ENCODE results near the gene GRHL3. TPM values are rescaled to one million over a fixed set of nuclear protein-coding genes. Genes with fewer than 3 reads are reported as not detected.

The GRHL3 gene
- total RNA-seq, 1 experiment from 2014 or later, result 2.5 TPM

DNA sequence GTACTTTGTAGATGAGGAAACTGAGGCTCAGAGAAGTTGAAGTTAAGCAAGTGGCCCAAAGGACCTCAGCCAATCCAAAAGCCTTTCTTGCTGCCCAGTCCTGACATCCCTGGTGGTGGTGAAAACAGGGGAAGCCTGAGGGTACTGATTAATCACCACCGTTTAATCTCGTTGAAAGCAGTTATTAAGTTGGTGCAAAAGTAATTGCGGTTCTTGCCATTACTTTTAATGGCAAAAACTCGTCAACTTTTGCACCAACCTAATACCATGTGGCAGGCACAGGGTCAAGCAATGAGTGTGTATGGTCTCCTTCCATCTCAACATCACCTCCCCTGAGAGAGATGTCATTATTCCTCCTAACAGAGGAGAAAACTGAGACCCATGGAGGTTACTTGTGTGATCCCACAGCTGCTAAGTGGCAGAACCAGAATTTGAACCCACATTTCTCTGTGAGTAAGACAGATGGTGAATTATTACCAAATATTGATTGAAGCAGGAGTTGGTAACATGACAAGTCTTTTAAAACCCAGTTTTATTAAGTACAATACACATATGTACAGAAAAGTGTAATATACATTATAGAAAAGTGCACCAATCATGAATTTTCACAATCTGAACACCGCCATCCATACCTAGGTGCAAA lies 39.4 kb upstream of the GRHL3 start (continued):
- TF ChIP-seq ZBTB21 (CRISPR knock-in tag; IDR thresholded peaks at IDR 0.05; ENCODE audit: borderline replicate concordance), result no peak
- no peak for TF ChIP-seq NFYB (CRISPR knock-in tag; conservative IDR thresholded peaks at IDR 0.05; ENCODE audit: low read depth)

GRCh38 chr1:24281591-24281990 lies 37.6 kb upstream of the GRHL3 start:
- TF ChIP-seq RORB (CRISPR knock-in tag; IDR thresholded peaks at IDR 0.05) (no peak), EMX1 (CRISPR knock-in tag; IDR thresholded peaks at IDR 0.05) (no peak), FOXK1 (CRISPR knock-in tag; IDR thresholded peaks at IDR 0.05) (no peak)
- CTCF ChIA-PET, result interaction anchor here (0.7 kb wide), 1 partner anchor 80 kb away, joined by 3 read pairs; no protein-coding TSS in a partner anchor
- Mint-ChIP-seq H3K4me3 (no peak overlapping the region), H3K4me1 (peaks cover 8% of the 10 kb centered on the region), H3K27me3 (ENCODE audit: low read depth) (peaks cover 6% of the 10 kb centered on the region), H3K36me3 (no peaks in the 10 kb centered on the region), H3K9me3 (0 out of 2 replicates have a peak, but pooled peaks cover 3% of the 10 kb centered on the region), H3K27ac (no peak overlapping the region)
- ATAC-seq (no peak), DNase-seq (ENCODE audit: low spot score) (no peak)
- POLR2A ChIA-PET, result no interaction called here

GRCh38 chr1:24282491-24282890 lies 36.7 kb upstream of the GRHL3 start:
- ChIA-PET CTCF (no interaction called here), POLR2A (no interaction called here)
- no peak overlapping the region for H3K4me3 Mint-ChIP-seq
- H3K27ac Mint-ChIP-seq, result no peak overlapping the region
- H3K36me3 Mint-ChIP-seq, result no peaks in the 10 kb centered on the region
- H3K27me3 Mint-ChIP-seq (ENCODE audit: low read depth), result peaks cover 6% of the 10 kb centered on the region
- ATAC-seq (no peak), DNase-seq (ENCODE audit: low spot score) (no peak)
- 0 out of 2 replicates have a peak, but pooled peaks cover 3% of the 10 kb centered on the region for H3K9me3 Mint-ChIP-seq
- TF ChIP-seq FOXJ3 (CRISPR knock-in tag; IDR thresholded peaks at IDR 0.05; ENCODE audit: borderline replicate concordance) (no peak), EMX1 (CRISPR knock-in tag; IDR thresholded peaks at IDR 0.05) (no peak), SP1 (CRISPR knock-in tag; conservative IDR thresholded peaks at IDR 0.05) (no peak), CBFB (CRISPR knock-in tag; IDR thresholded peaks at IDR 0.05; ENCODE audit: low read depth) (no peak), KAT7 (CRISPR knock-in tag; IDR thresholded peaks at IDR 0.05; ENCODE audit: borderline replicate concordance) (no peak), ZBTB21 (CRISPR knock-in tag; IDR thresholded peaks at IDR 0.05; ENCODE audit: borderline replicate concordance) (no peak), MXD4 (CRISPR knock-in tag; IDR thresholded peaks at IDR 0.05; ENCODE audit: borderline replicate concordance) (no peak), IRF1 (CRISPR knock-in tag; IDR thresholded peaks at IDR 0.05) (no peak), ATF6 (CRISPR knock-in tag; IDR thresholded peaks at IDR 0.05) (no peak), HMGXB4 (CRISPR knock-in tag; IDR thresholded peaks at IDR 0.05) (no peak), NFE2L1 (CRISPR knock-in tag; IDR thresholded peaks at IDR 0.05) (no peak), ATF1 (CRISPR knock-in tag; IDR thresholded peaks at IDR 0.05) (no peak), MYBL2 (CRISPR knock-in tag; IDR thresholded peaks at IDR 0.05) (no peak), FOXP1 (CRISPR knock-in tag; IDR thresholded peaks at IDR 0.05; ENCODE audit: borderline replicate concordance) (no peak)
- TF ChIP-seq, protein P1, sequence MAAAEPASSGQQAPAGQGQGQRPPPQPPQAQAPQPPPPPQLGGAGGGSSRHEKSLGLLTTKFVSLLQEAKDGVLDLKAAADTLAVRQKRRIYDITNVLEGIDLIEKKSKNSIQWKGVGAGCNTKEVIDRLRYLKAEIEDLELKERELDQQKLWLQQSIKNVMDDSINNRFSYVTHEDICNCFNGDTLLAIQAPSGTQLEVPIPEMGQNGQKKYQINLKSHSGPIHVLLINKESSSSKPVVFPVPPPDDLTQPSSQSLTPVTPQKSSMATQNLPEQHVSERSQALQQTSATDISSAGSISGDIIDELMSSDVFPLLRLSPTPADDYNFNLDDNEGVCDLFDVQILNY (CRISPR knock-in tag; IDR thresholded peaks at IDR 0.05), result no peak
- TF ChIP-seq, protein P2, sequence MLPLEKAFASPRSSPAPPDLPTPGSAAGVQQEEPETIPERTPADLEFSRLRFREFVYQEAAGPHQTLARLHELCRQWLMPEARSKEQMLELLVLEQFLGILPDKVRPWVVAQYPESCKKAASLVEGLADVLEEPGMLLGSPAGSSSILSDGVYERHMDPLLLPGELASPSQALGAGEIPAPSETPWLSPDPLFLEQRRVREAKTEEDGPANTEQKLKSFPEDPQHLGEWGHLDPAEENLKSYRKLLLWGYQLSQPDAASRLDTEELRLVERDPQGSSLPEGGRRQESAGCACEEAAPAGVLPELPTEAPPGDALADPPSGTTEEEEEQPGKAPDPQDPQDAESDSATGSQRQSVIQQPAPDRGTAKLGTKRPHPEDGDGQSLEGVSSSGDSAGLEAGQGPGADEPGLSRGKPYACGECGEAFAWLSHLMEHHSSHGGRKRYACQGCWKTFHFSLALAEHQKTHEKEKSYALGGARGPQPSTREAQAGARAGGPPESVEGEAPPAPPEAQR (CRISPR knock-in tag; IDR thresholded peaks at IDR 0.05), result no peak
- H3K4me1 Mint-ChIP-seq, result peaks cover 13% of the 10 kb centered on the region
